Cerebellar cortex (tissue), 1 donor: ENCODE results near the gene POLR2E.
"Not testable (repeated sequence)": the region's sequence is repeated elsewhere in the genome, so short reads cannot be mapped to it uniquely, and the experiment has no call there.

Experiments
- DNase-seq: peaks from one replicate; pipeline ENCODE4 v3.0.0-alpha.2; 2015; ENCODE audit warnings: low spot score

POLR2E gene

GRCh38 chr19:1094978-1095701, at the start of gene POLR2E:
Gene POLR2E (minus strand): TSS chr19:1095375. CDS start chr19:1095315, 60 bp downstream.
- DNase-seq = peak; percentile 99

GRCh38 chr19:1144741-1145140, 49.6 kb upstream of the POLR2E start:
- no peak for DNase-seq

GRCh38 chr19:1143828-1144399, 48.7 kb upstream of the POLR2E start:
- DNase-seq = no peak

- no peak for DNase-seq
Measured at GRCh38 chr19:1141944-1142343, 46.8 kb upstream of the POLR2E start.

GRCh38 chr19:1140272-1141027, 45.3 kb upstream of the POLR2E start:
- no peak for DNase-seq

- DNase-seq = no peak
Measured at GRCh38 chr19:1139126-1139525, 44.0 kb upstream of the POLR2E start.

GRCh38 chr19:1138121-1138520, 42.9 kb upstream of the POLR2E start:
- no peak for DNase-seq

- peak; percentile 12 for DNase-seq
Measured at GRCh38 chr19:1136621-1137317, 41.6 kb upstream of the POLR2E start.

- DNase-seq = peak; percentile 15
Measured at GRCh38 chr19:1136201-1136600, 41.0 kb upstream of the POLR2E start.

- no peak for DNase-seq
Measured at GRCh38 chr19:1135454-1135853, 40.3 kb upstream of the POLR2E start.

GRCh38 chr19:1134431-1134830, 39.3 kb upstream of the POLR2E start:
- DNase-seq = no peak

- no peak for DNase-seq
Measured at GRCh38 chr19:1133471-1133929, 38.3 kb upstream of the POLR2E start.

- no peak for DNase-seq
Measured at GRCh38 chr19:1132552-1133383, 37.6 kb upstream of the POLR2E start.

- DNase-seq = no peak
Measured at GRCh38 chr19:1131718-1132551, 36.8 kb upstream of the POLR2E start.

GRCh38 chr19:1130771-1131717, 35.9 kb upstream of the POLR2E start:
- no peak for DNase-seq

- no peak for DNase-seq
Measured at GRCh38 chr19:1129535-1129934, 34.4 kb upstream of the POLR2E start.

- not testable (repeated sequence) for DNase-seq
Measured at GRCh38 chr19:1129084-1129483, 33.9 kb upstream of the POLR2E start.

- no peak for DNase-seq
Measured at GRCh38 chr19:1128106-1128505, 32.9 kb upstream of the POLR2E start.

GRCh38 chr19:1126984-1127760, 32.0 kb upstream of the POLR2E start:
- DNase-seq = no peak
